ENCODE data around the gene GPSM3. TPM values are rescaled to one million over a fixed set of nuclear protein-coding genes. Genes with fewer than 3 reads are reported as not detected.
"Not testable (repeated sequence)": the region's sequence is repeated elsewhere in the genome, so short reads cannot be mapped to it uniquely, and the experiment has no call there.

Gene GPSM3
- total RNA-seq, 2 donors from 2014 or later = 6.7 to 8.6 TPM

- H3K9me3 ChIP-seq = no peaks in the 10 kb centered on the region
- no peak overlapping the region for H3K27ac ChIP-seq
- H3K4me1 ChIP-seq = no peaks in the 10 kb centered on the region
- no peak for DNase-seq
- TF ChIP-seq CTCF (IDR thresholded peaks at IDR 0.05) = no peak
- no peak overlapping the region for H3K4me3 ChIP-seq
- intact Hi-C loops (cut with DNase I) = no loop called here
- H3K36me3 ChIP-seq = no peaks in the 10 kb centered on the region
- no peaks in the 10 kb centered on the region for H3K27me3 ChIP-seq
- H3K9ac ChIP-seq (ENCODE audit: low read depth in 2 of 2, low read length in 2 of 2) = no peak overlapping the region
Measured at GRCh38 chr6:32212076-32212760, 19.8 kb upstream of the GPSM3 start.

- H3K4me1 ChIP-seq; H3K27me3 ChIP-seq; H3K4me3 ChIP-seq; H3K9ac ChIP-seq (ENCODE audit: low read depth in 2 of 2, low read length in 2 of 2); H3K9me3 ChIP-seq; H3K36me3 ChIP-seq; H3K27ac ChIP-seq; DNase-seq; intact Hi-C loops (cut with DNase I): not testable (repeated sequence)
Measured at GRCh38 chr6:32211432-32211831, 19.0 kb upstream of the GPSM3 start.

- no peaks in the 10 kb centered on the region for H3K36me3 ChIP-seq
- no peaks in the 10 kb centered on the region for H3K27me3 ChIP-seq
- no peak for TF ChIP-seq CTCF (IDR thresholded peaks at IDR 0.05)
- no peak overlapping the region for H3K27ac ChIP-seq
- no peaks in the 10 kb centered on the region for H3K9me3 ChIP-seq
- H3K9ac ChIP-seq (ENCODE audit: low read depth in 2 of 2, low read length in 2 of 2) = no peak overlapping the region
- intact Hi-C loops (cut with DNase I) = no loop called here
- no peaks in the 10 kb centered on the region for H3K4me1 ChIP-seq
- H3K4me3 ChIP-seq = no peak overlapping the region
- DNase-seq = no peak
Measured at GRCh38 chr6:32210191-32210601, 17.8 kb upstream of the GPSM3 start.

- TF ChIP-seq CTCF (IDR thresholded peaks at IDR 0.05) = no peak
- H3K4me3 ChIP-seq = no peak overlapping the region
- H3K9me3 ChIP-seq = no peaks in the 10 kb centered on the region
- DNase-seq = no peak
- no peaks in the 10 kb centered on the region for H3K36me3 ChIP-seq
- intact Hi-C loops (cut with DNase I) = no loop called here
- no peaks in the 10 kb centered on the region for H3K4me1 ChIP-seq
- no peaks in the 10 kb centered on the region for H3K27me3 ChIP-seq
- no peak overlapping the region for H3K9ac ChIP-seq (ENCODE audit: low read depth in 2 of 2, low read length in 2 of 2)
- no peak overlapping the region for H3K27ac ChIP-seq
Measured at GRCh38 chr6:32208996-32209395, 16.6 kb upstream of the GPSM3 start.

- Histone ChIP-seq H3K9ac (ENCODE audit: low read depth in 2 of 2, low read length in 2 of 2) (no peak overlapping the region), H3K27ac (no peak overlapping the region), H3K9me3 (no peaks in the 10 kb centered on the region), H3K4me1 (no peaks in the 10 kb centered on the region), H3K36me3 (no peaks in the 10 kb centered on the region), H3K4me3 (no peak overlapping the region), H3K27me3 (no peaks in the 10 kb centered on the region)
- no peak for DNase-seq
- intact Hi-C loops (cut with DNase I) = no loop called here
- TF ChIP-seq CTCF (IDR thresholded peaks at IDR 0.05) = no peak
Measured at GRCh38 chr6:32204268-32204715, 11.8 kb upstream of the GPSM3 start.

GRCh38 chr6:32203426-32204267 is 11.2 kb upstream of the GPSM3 start:
- H3K4me1 ChIP-seq = no peaks in the 10 kb centered on the region
- H3K27ac ChIP-seq = no peak overlapping the region
- no peak for TF ChIP-seq CTCF (IDR thresholded peaks at IDR 0.05)
- H3K27me3 ChIP-seq = no peaks in the 10 kb centered on the region
- H3K4me3 ChIP-seq = no peak overlapping the region
- intact Hi-C loops (cut with DNase I) = no loop called here
- no peak for DNase-seq
- H3K9ac ChIP-seq (ENCODE audit: low read depth in 2 of 2, low read length in 2 of 2) = no peak overlapping the region
- no peaks in the 10 kb centered on the region for H3K36me3 ChIP-seq
- H3K9me3 ChIP-seq = no peaks in the 10 kb centered on the region

Measured in colonic mucosa (tissue), 4 donors.